Adrenal gland (tissue), 5 donors: ENCODE measurements around the gene COPE.
"Not testable (repeated sequence)": the region's sequence is repeated elsewhere in the genome, so short reads cannot be mapped to it uniquely, and the experiment has no call there.

Experiments
- POLR2A ChIP-seq, 2 donors: fragments of 450-650 bp; IDR thresholded peaks; one replicate each; pipeline ENCODE4 v1.6.1; 2017; ENCODE audit warnings: antibody characterized with exemption in 2 of 2, mild to moderate bottlenecking in 2 of 2, moderate library complexity in 1 of 2
- TF ChIP-seq, protein P1 (sequence below), 6 experiments: fragments of 450-650 bp in 4 of 6; fragments of 200-600 bp in 2 of 6; sonication (generic) in 1 of 6; IDR thresholded peaks; 1 replicate in 5 of 6; 2 replicates in 1 of 6; pipeline versions ENCODE4 v1.5.1 to v1.8.0; 2016 to 2021; ENCODE audit warnings: antibody characterized with exemption in 6 of 6, mild to moderate bottlenecking in 2 of 6, moderate library complexity in 1 of 6
- donor health status: DM: no; HTN: no; CAD: no.

GRCh38 chr19:18917593-18917992 is 1.6 kb downstream of the COPE start:
- not testable (repeated sequence) for TF ChIP-seq POLR2A (IDR thresholded peaks at IDR 0.05)
- TF ChIP-seq, protein P1, sequence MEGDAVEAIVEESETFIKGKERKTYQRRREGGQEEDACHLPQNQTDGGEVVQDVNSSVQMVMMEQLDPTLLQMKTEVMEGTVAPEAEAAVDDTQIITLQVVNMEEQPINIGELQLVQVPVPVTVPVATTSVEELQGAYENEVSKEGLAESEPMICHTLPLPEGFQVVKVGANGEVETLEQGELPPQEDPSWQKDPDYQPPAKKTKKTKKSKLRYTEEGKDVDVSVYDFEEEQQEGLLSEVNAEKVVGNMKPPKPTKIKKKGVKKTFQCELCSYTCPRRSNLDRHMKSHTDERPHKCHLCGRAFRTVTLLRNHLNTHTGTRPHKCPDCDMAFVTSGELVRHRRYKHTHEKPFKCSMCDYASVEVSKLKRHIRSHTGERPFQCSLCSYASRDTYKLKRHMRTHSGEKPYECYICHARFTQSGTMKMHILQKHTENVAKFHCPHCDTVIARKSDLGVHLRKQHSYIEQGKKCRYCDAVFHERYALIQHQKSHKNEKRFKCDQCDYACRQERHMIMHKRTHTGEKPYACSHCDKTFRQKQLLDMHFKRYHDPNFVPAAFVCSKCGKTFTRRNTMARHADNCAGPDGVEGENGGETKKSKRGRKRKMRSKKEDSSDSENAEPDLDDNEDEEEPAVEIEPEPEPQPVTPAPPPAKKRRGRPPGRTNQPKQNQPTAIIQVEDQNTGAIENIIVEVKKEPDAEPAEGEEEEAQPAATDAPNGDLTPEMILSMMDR (IDR thresholded peaks at IDR 0.05), result not testable (repeated sequence)
